GM19193 (cell line): ENCODE measurements around the gene SLC4A5.

ENCODE experiments used
- POLR2A ChIP-seq: IDR thresholded peaks from 4 replicates; pipeline ENCODE4 v1.6.1; 2011; ENCODE audit not compliant: insufficient read depth, insufficient read length; ENCODE audit errors: extremely low read depth

The SLC4A5 gene

DNA sequence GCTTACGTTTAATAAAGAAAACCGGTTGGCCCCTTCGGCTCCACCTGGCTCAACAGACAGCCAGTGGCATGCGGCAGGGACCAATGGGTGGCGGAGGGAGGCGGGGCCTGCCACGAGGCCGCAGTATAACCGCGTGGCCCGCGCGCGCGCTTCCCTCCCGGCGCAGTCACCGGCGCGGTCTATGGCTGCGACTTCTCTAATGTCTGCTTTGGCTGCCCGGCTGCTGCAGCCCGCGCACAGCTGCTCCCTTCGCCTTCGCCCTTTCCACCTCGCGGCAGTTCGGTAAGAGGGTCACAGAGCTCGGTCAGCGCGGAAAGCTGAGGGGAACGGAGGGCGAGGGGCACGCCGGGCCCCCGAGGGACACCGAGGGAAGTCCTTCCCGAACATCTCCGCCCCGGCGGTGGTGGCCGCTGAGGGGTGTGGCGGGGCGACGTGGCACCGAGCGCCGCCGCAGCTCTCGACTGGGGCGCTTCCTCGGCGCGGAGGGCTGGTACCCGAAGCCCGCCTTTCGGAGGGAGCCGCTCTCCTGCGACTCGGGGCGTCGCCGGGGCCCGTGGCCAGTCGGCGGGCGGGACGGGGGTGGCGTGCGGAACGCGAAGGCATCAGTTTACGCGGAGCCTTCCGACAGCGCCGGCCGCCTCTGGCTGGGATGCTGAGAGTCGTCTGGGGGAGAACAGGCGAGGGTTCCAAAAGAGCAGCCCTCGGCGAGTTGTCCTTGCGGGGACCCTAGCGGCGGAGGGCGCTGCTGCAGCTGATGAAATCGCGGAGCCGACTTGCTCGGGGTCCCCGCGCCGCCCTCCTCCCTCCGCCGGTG, 144.5 kb downstream of the SLC4A5 start, which contains the start of gene MTHFD2:
MTHFD2 (plus strand) TSS at position 155 of the 814 bp plus-strand sequence; CDS start at position 182, 27 bp downstream.
- peak; percentile 99 for TF ChIP-seq POLR2A

DNA sequence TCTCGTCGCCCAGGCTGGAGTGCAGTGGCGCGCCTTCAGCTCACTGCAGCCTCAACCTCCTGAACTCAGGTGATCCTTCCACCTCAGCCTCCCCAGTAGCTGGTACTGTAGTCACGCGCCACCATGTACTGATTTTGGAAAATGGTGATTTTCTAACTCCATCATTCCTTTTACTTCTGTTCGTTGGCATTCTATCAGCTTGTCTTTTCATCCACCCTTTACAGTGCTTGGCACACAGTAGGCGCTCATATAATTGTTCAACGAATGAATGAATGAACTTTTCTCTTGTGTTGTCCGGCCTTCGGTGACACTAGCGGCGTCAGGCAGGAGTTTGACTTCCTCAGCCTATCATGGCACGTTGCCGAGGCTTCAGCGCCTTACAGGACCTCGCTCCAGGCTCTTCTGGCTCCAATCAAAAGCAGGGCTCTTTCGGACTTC, 145.2 kb downstream of the SLC4A5 start:
- no peak for TF ChIP-seq POLR2A

GRCh38 chr2:74197049-74197448, 146.2 kb downstream of the SLC4A5 start:
- no peak for TF ChIP-seq POLR2A

DNA sequence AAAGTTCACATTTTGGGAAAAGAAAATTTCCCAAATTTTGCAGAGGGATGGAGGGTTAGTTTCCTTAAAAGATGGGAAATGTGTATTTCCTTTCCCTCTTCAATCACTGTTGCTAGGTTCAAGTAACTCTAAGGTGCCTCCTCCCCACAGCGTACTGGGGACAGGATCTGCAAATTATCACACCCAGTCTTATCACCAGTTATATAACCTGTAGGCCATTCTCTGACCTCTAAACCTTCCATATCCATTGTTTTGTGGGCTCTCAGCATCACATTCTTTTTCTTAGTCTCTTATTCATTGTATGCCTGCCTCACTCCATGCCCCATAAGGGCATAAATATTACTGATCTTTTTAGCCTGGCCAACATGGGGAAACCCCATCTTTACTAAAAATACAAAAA, 148.4 kb downstream of the SLC4A5 start:
- TF ChIP-seq POLR2A = no peak

GRCh38 chr2:74191596-74192380, 151.4 kb downstream of the SLC4A5 start:
- no peak for TF ChIP-seq POLR2A

DNA sequence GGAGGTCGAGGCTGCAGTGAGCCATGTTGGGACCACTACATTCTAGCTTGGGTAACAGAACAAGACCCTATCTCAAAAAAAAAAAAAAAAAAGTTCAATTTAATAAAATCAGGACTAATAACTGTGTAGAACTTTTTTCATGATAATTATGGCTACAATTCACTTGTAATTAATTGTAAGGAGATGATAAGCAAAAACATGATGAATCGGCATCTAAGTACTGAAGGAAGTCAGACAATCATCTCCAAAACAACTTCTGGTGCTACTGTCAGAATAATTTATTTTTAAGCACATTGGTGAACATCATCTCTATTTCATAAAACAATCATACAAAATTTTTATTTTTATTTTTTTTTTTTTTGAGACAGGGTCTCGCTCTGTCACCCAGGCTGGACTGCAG, 154.5 kb downstream of the SLC4A5 start:
- no peak for TF ChIP-seq POLR2A

- TF ChIP-seq POLR2A = no peak
Measured at GRCh38 chr2:74188018-74188601, 155.1 kb downstream of the SLC4A5 start.

- TF ChIP-seq POLR2A = peak; percentile 31
Measured at GRCh38 chr2:74186038-74186437, 157.2 kb downstream of the SLC4A5 start.

- no peak for TF ChIP-seq POLR2A
Measured at GRCh38 chr2:74183878-74184277, 159.3 kb downstream of the SLC4A5 start.

DNA sequence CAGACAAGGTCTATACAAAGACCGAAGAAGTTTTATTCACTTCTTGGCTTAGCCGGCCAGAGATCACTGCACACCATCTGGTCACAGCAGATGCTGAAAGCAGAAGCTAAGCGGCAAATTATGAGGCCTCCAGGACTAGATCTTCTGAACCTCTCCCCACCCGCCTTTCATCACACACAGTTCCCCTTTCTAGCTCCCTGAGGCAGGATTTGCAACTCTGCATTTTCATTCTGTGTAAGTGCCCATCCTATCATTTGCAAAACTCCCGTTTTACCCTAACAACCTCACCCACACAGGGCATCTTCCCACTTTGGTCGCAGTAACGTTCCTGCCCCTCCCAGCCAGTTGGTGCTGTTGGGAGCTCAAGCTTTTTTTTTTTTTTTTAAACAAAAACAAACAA, 161.5 kb downstream of the SLC4A5 start:
- TF ChIP-seq POLR2A = no peak

- TF ChIP-seq POLR2A = no peak
Measured at GRCh38 chr2:74179063-74179865, 164.0 kb downstream of the SLC4A5 start.

DNA sequence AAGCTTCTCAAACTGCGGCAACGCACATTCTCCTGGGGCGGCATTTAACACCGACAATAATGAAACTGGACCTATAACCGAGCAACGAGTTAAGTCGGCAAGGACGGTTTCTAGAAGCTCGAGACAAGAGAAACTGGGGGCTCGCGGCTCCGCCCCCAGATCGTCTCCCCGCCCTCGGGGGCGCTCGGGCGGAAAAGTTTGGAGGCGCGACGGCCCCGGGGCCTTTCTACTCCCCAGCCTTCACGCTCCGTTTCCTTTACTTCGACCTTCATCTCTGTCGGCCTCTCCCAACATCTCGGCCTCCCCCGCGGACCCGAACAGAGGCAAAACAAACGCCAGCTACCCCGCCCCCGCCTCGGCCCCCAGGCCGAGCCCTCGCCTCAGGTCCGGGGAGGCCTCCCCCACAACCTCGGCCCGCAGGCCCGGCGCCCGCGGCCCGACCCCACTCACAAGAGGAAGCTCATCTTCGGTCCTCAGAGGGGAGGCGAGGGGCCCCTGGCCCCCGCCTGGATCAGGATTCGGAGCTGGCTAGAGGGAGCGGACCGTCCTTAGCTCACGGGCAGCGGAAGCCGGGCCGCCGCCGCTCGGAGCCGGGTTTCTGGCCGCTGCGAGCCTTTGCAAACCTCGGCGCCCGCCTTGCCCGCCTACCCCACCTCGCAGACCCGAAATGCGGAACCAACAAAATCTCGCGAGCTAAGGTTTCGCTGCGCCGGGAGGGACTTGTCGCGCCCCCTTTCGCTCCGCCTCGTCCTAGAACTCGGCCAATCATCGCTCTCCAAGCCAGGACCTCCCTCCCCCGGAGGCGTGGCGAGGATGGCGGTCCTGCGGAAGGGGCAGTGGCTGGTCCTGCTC, 164.8 kb downstream of the SLC4A5 start, which contains the start of gene MOB1A:
MOB1A (minus strand) TSS at position 669 of the 852 bp plus-strand sequence; CDS start at position 464, 205 bp downstream.
- peak; percentile 96 for TF ChIP-seq POLR2A

DNA sequence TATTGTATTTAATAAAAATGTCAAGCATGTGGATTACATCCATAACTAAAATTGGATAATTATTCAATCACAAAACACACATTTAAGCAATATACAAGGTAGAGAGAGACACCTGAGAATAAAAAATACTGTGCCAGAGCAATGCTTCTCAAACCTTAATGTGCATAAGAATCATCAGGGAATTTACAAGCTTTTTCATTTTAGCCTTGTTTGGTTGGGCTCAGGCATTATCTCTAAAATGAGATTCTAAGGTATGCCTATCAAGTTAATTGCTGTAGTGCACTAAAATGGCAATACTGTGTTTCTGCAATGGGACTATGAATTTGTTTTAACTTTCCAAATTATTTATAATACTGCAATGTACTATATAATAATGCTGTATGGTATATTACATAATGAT, 165.5 kb downstream of the SLC4A5 start:
- TF ChIP-seq POLR2A = no peak
